K562 (cell line): ENCODE results near the gene NT5DC4. TPM values are rescaled to one million over a fixed set of nuclear protein-coding genes. Genes with fewer than 3 reads are reported as not detected.

Experiments
- ATAC-seq: fragments of 200-7000 bp; cut with Tn5 transposase; 3 replicates; pipeline ENCODE4 v1.9.1; 2020; ENCODE audit warnings: moderate library complexity
- BruUV-seq: library from RNA; stranded (reverse); fragments of 400-500 nt; replicated peaks from 2 replicates; lab custom pipeline; 2021; lab: Mats Ljungman, UMichigan
- CTCF ChIA-PET: fragments of 300-600 bp; formaldehyde crosslinking; extraction: SDS; loops from one replicate; lab custom pipeline; 2021; ENCODE audit warnings: low intra/inter-chr PET ratio; lab: Yijun Ruan, JAX
- POLR2A ChIA-PET: fragments of 300-600, 350-650 bp; sonication (Branson Sonifier 250); formaldehyde crosslinking; extraction: SDS; loops from one replicate; lab custom pipeline; 2021; ENCODE audit warnings: antibody characterized with exemption, inconsistent platforms; lab: Yijun Ruan, JAX
- DNase-seq, 4 experiments: peaks; one replicate each; pipeline versions ENCODE4 v3.0.0 to v3.0.0-alpha.2; 2011 to 2018; ENCODE audit warnings: low spot score in 3 of 4, mixed read lengths in 3 of 4; ENCODE audit errors: extremely low read depth in 1 of 4
- FAIRE-seq: peaks from 2 replicates; lab custom pipeline; 2011; peaks lifted over from hg19 to GRCh38; lab: Jason Lieb, UNC
- H2AFZ ChIP-seq: 2 replicates; pipeline ENCODE4 v1.6.0; 2011; ENCODE audit warnings: low read depth, low read length, control low read depth, inconsistent platforms
- H3K27ac ChIP-seq: fragments of 200-600 bp; 3 replicates; pipeline ENCODE4 v1.8.0; 2011; ENCODE audit warnings: low read depth, mild to moderate bottlenecking, control low read depth, inconsistent platforms, low read length, moderate library complexity, mixed read lengths; ENCODE audit errors: extremely low read depth
- H3K27me3 ChIP-seq, 2 experiments: fragments of 300-600 bp in 1 of 2; 2 replicates in 1 of 2; 3 replicates in 1 of 2; pipeline versions ENCODE4 v1.6.0 to v1.8.0; 2011; ENCODE audit warnings: inconsistent platforms in 2 of 2, low read length in 2 of 2, mild to moderate bottlenecking in 1 of 2, mixed read lengths in 1 of 2, moderate library complexity in 1 of 2; ENCODE audit not compliant: control insufficient read depth in 2 of 2, insufficient read depth in 2 of 2
- H3K36me3 ChIP-seq: fragments of 300-600 bp; 3 replicates; pipeline ENCODE4 v1.8.0; 2011; ENCODE audit warnings: mild to moderate bottlenecking, low read length, inconsistent platforms; ENCODE audit not compliant: control insufficient read depth, insufficient read depth
- H3K4me1 ChIP-seq, 2 experiments: fragments of 200-600 bp in 1 of 2; replicated peaks in 1 of 2; 2 replicates in 1 of 2; 3 replicates in 1 of 2; pipeline versions ENCODE4 v1.5.1 to v1.8.0; 2011; ENCODE audit warnings: inconsistent platforms in 2 of 2, low read length in 2 of 2, mild to moderate bottlenecking in 1 of 2, mixed read lengths in 1 of 2, moderate library complexity in 1 of 2; ENCODE audit not compliant: control insufficient read depth in 2 of 2, insufficient read depth in 2 of 2
- H3K4me2 ChIP-seq: 2 replicates; pipeline ENCODE4 v1.6.1; 2011; ENCODE audit warnings: low read length, control low read depth, inconsistent platforms, mixed read lengths; ENCODE audit not compliant: insufficient read depth
- H3K4me3 ChIP-seq: fragments of 200-600 bp; sonication (generic), shearing (Covaris generic); 2 replicates; pipeline ENCODE4 v1.5.1; 2016; ENCODE audit warnings: control low read depth, inconsistent platforms
- H3K79me2 ChIP-seq: fragments of 200-600 bp; 3 replicates; pipeline ENCODE4 v1.8.0; 2011; ENCODE audit warnings: low read length, inconsistent platforms; ENCODE audit not compliant: control insufficient read depth, insufficient read depth
- H3K9ac ChIP-seq, 2 experiments: 2 replicates each; pipeline versions ENCODE4 v1.6.0 to v1.6.1; 2011; ENCODE audit warnings: low read depth in 2 of 2, low read length in 2 of 2, control low read depth in 1 of 2, inconsistent platforms in 1 of 2, mild to moderate bottlenecking in 1 of 2, mixed read lengths in 1 of 2; ENCODE audit not compliant: insufficient read depth in 1 of 2
- H3K9me1 ChIP-seq: one replicate; pipeline ENCODE4 v1.6.0; 2011; ENCODE audit warnings: inconsistent platforms, mild to moderate bottlenecking, low read length, moderate library complexity; ENCODE audit not compliant: control insufficient read depth, insufficient read depth
- H3K9me3 ChIP-seq: replicated peaks from 2 replicates; pipeline ENCODE4 v1.5.1; 2011; ENCODE audit warnings: low read depth, low read length, inconsistent platforms; ENCODE audit not compliant: control insufficient read depth, insufficient read depth
- H4K20me1 ChIP-seq: replicated peaks from 2 replicates; pipeline ENCODE4 v1.6.1; 2011; ENCODE audit warnings: low read length, inconsistent platforms, mixed read lengths; ENCODE audit not compliant: control insufficient read depth, insufficient read depth
- CREM ChIP-seq: IDR thresholded peaks from 2 replicates; pipeline ENCODE4 v1.6.1; 2014; ENCODE audit warnings: antibody characterized with exemption, low read depth
- FOS ChIP-seq: IDR thresholded peaks from 3 replicates; pipeline ENCODE4 v1.6.1; 2011; ENCODE audit not compliant: insufficient read length; ENCODE audit errors: extremely low read depth
- MIER1 ChIP-seq: fragments of 450-650 bp; IDR thresholded peaks from 2 replicates; pipeline ENCODE4 v1.6.1; 2016; ENCODE audit warnings: antibody characterized with exemption, mild to moderate bottlenecking, low read depth
- PHTF2 ChIP-seq: fragments of 250-450 bp; sonication (Bioruptor Pico); IDR thresholded peaks from 2 replicates; pipeline ENCODE4 v1.5.0; 2021; ENCODE audit warnings: mild to moderate bottlenecking
- RBM22 ChIP-seq: fragments of 200-400 bp; formaldehyde crosslinking; IDR thresholded peaks from 2 replicates; pipeline ENCODE4 v1.6.1; 2018; ENCODE audit warnings: low read length, low read depth; ENCODE audit not compliant: poor library complexity, severe bottlenecking
- U2AF2 ChIP-seq: fragments of 200-400 bp; formaldehyde crosslinking; optimal IDR thresholded peaks from 2 replicates; pipeline ENCODE3; 2017; ENCODE audit warnings: low read depth, mild to moderate bottlenecking, low read length
- ZFPM2 ChIP-seq: fragments of 250-450 bp; sonication (Bioruptor Pico); IDR thresholded peaks from 2 replicates; pipeline ENCODE4 v1.5.1; 2022; ENCODE audit warnings: mild to moderate bottlenecking
- ZNF551 ChIP-seq: fragments of 250-450 bp; sonication (Bioruptor Pico); IDR thresholded peaks from 2 replicates; pipeline ENCODE4 v1.5.0; 2021; ENCODE audit warnings: mild to moderate bottlenecking, moderate library complexity
- ZNF717 ChIP-seq: fragments of 250-450 bp; sonication (Bioruptor Pico); IDR thresholded peaks from 2 replicates; pipeline ENCODE4 v1.5.0; 2021
- WGBS: fragments of 100-300 bp; shearing (Covaris generic); methylation state at CpG from one replicate; pipeline ENCODE4 v1.1.6; 2016; ENCODE audit warnings: low coverage, mixed read lengths; ENCODE audit not compliant: insufficient coverage; ENCODE audit errors: missing lambda C conversion rate; 5-methylcytosine and 5-hydroxymethylcytosine counted together
- in situ Hi-C: fragments of 300-500 bp; cut with MboI; formaldehyde crosslinking; loops from 4 replicates; pipeline ENCODE4 v1.15.0; 2018; ENCODE audit warnings: inconsistent platforms, mixed read lengths
- intact Hi-C: fragments of 100-400 bp; cut with micrococcal nuclease; formaldehyde crosslinking; loops from 2 replicates; pipeline ENCODE4 v1.14.2; 2022
- polyA plus RNA-seq, 8 experiments: library from polyadenylated mRNA; depleted of rRNA in 4 of 8; stranded (reverse) in 5 of 8; unstranded in 3 of 8; fragments of >200 nt; fragmentation: Nextera tagmentation in 2 of 8; fragmentation: Illumina TruSeq in 1 of 8; extraction: Ambion mirVana in 2 of 8; extraction: Trizol in 1 of 8; gene quantifications; 2 replicates each; pipeline versions ENCODE4 v1.2.1 to v1.2.3, GENCODE V29; 2011 to 2014; ENCODE audit warnings: inconsistent platforms in 1 of 8, missing spikeins in 1 of 8
- total RNA-seq, 7 experiments: library from RNA; depleted of rRNA in 6 of 7; stranded (reverse); fragments of >200 nt in 6 of 7; fragmentation: Illumina TruSeq in 2 of 7; extraction: Trizol in 2 of 7; gene quantifications; 2 replicates each; pipeline versions ENCODE4 v1.2.1 to v1.2.3, GENCODE V29; 2011 to 2021; ENCODE audit warnings: low replicate concordance in 1 of 7
- TF ChIP-seq, protein P1 (sequence below), 2 experiments: fragments of 450-650 bp in 1 of 2; sonication (generic) in 1 of 2; formaldehyde crosslinking; conservative IDR thresholded peaks; 2 replicates each; pipeline versions ENCODE4 v1.4.0 to v1.8.1; 2020 to 2022; ENCODE audit warnings: mild to moderate bottlenecking in 1 of 2, missing genetic modification reagents in 1 of 2
- TF ChIP-seq, protein P2 (sequence below): fragments of 200-800 bp; sonication (Bioruptor generic); IDR thresholded peaks from 2 replicates; pipeline ENCODE4 v1.6.1; 2016; ENCODE audit warnings: missing genetic modification characterization, missing compliant biosample characterization

NT5DC4 gene
- total and polyA plus RNA-seq, 9 of the 15 experiments (the other 6 are each of a cell fraction or from before 2014, with no cell fraction given): 0.44 to 6.9 (median 2.5) TPM

DNA sequence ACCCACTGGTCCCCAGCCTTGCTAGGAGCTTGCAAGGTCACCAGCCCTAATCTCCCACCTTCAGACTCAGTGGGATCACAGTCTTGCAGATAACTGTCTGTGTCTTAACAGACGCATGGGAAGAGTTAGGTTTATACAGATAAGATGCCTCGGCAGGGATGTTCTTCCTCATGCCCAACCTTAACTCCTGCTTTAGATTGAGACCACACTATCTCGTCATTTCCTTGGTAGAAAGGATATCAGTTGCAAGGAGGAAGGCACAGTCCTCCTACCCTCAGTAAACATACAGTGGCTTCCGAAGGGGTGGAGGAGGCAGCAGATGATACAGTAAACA, 7.2 kb downstream of the NT5DC4 start:
- intact Hi-C loops: loop anchor here (5.0 to 10.0 kb wide), 2 partner anchors 214 to 243 kb away; partner anchors contain the start of gene TTL
- 0% methylated on average over 4 of the region's 4 CpGs for WGBS
- TF ChIP-seq RBM22 (no peak), PHTF2 (CRISPR knock-in tag) (no peak), ZNF551 (CRISPR knock-in tag) (no peak), ZFPM2 (CRISPR knock-in tag) (no peak), MIER1 (no peak), FOS (no peak), ZNF717 (CRISPR knock-in tag) (no peak), U2AF2 (no peak), CREM (peak; percentile 64)
- TF ChIP-seq, protein P1, sequence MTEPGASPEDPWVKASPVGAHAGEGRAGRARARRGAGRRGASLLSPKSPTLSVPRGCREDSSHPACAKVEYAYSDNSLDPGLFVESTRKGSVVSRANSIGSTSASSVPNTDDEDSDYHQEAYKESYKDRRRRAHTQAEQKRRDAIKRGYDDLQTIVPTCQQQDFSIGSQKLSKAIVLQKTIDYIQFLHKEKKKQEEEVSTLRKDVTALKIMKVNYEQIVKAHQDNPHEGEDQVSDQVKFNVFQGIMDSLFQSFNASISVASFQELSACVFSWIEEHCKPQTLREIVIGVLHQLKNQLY (CRISPR knock-in tag; conservative IDR thresholded peaks at IDR 0.05): no peak
- TF ChIP-seq, protein P2, sequence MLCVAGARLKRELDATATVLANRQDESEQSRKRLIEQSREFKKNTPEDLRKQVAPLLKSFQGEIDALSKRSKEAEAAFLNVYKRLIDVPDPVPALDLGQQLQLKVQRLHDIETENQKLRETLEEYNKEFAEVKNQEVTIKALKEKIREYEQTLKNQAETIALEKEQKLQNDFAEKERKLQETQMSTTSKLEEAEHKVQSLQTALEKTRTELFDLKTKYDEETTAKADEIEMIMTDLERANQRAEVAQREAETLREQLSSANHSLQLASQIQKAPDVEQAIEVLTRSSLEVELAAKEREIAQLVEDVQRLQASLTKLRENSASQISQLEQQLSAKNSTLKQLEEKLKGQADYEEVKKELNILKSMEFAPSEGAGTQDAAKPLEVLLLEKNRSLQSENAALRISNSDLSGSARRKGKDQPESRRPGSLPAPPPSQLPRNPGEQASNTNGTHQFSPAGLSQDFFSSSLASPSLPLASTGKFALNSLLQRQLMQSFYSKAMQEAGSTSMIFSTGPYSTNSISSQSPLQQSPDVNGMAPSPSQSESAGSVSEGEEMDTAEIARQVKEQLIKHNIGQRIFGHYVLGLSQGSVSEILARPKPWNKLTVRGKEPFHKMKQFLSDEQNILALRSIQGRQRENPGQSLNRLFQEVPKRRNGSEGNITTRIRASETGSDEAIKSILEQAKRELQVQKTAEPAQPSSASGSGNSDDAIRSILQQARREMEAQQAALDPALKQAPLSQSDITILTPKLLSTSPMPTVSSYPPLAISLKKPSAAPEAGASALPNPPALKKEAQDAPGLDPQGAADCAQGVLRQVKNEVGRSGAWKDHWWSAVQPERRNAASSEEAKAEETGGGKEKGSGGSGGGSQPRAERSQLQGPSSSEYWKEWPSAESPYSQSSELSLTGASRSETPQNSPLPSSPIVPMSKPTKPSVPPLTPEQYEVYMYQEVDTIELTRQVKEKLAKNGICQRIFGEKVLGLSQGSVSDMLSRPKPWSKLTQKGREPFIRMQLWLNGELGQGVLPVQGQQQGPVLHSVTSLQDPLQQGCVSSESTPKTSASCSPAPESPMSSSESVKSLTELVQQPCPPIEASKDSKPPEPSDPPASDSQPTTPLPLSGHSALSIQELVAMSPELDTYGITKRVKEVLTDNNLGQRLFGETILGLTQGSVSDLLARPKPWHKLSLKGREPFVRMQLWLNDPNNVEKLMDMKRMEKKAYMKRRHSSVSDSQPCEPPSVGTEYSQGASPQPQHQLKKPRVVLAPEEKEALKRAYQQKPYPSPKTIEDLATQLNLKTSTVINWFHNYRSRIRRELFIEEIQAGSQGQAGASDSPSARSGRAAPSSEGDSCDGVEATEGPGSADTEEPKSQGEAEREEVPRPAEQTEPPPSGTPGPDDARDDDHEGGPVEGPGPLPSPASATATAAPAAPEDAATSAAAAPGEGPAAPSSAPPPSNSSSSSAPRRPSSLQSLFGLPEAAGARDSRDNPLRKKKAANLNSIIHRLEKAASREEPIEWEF (CRISPR knock-in tag): no peak

More for the DNA sequence above, 7.2 kb downstream of the NT5DC4 start:
- FAIRE-seq (peak; percentile 96), DNase-seq (peak; percentile 46 to 87 (median 64)), ATAC-seq (peak; percentile 24)
- Histone ChIP-seq H3K79me2 (no peaks in the 10 kb centered on the region), H3K4me1 (peaks cover 27 to 60% of the 10 kb centered on the region in 2 experiments), H3K4me3 (no peak overlapping the region), H3K27ac (peak overlapping the region; percentile 47), H3K9ac (peak overlapping the region; percentile 8 to 73; a peak in 3 of 4 replicates), H3K36me3 (no peaks in the 10 kb centered on the region), H3K4me2 (peak overlapping the region; percentile 78), H3K27me3 (no peaks in the 10 kb centered on the region), H2AFZ (peak overlapping the region; percentile 87), H3K9me1 (no peaks in the 10 kb centered on the region), H4K20me1 (no peaks in the 10 kb centered on the region), H3K9me3 (no peaks in the 10 kb centered on the region)
- POLR2A ChIA-PET: interaction anchor here (1.0 to 4.6 kb wide), 4 partner anchors 9 to 104 kb away, joined by 4 to 35 read pairs (median 8); partner anchors contain the start of gene SLC20A1
- CTCF ChIA-PET: interaction anchor here (1.3 to 5.2 kb wide), 3 partner anchors 101 to 129 kb away, joined by 6 to 67 read pairs (median 48); no protein-coding TSS in a partner anchor
- in situ Hi-C loops: loop anchor here (5.0 kb wide), 2 partner anchors 101 to 126 kb away; no protein-coding TSS in a partner anchor
- BruUV-seq: no TSS peak
